H1 (cell line): Measurements from ENCODE around the gene CBLB. TPM values are rescaled to one million over a fixed set of nuclear protein-coding genes. Genes with fewer than 3 reads are reported as not detected.

ENCODE experiments used
- CTCF ChIA-PET: fragments of 300-600 bp; sonication (Branson Sonifier 250); formaldehyde crosslinking; loops from one replicate; lab custom pipeline; 2021; ENCODE audit not compliant: partially characterized antibody; lab: Charles Lee
- POLR2A ChIA-PET: fragments of 300-600 bp; sonication (Branson Sonifier 250); formaldehyde crosslinking; loops from one replicate; lab custom pipeline; 2021; ENCODE audit warnings: inconsistent platforms; ENCODE audit not compliant: partially characterized antibody; lab: Charles Lee
- DNase-seq, 2 experiments: peaks; one replicate each; pipeline versions ENCODE4 v3.0.0 to v3.0.0-alpha.2; 2010 to 2022; ENCODE audit warnings: low spot score in 2 of 2, low read depth in 1 of 2, mixed read lengths in 1 of 2
- FAIRE-seq: peaks from 2 replicates; lab custom pipeline; 2011; peaks lifted over from hg19 to GRCh38; lab: Jason Lieb, UNC
- H2AFZ ChIP-seq: 2 replicates; pipeline ENCODE4 v1.8.1; 2012; ENCODE audit warnings: low read length, inconsistent platforms
- H2AK5ac ChIP-seq: 2 replicates; pipeline ENCODE4 v1.6.1; 2013; ENCODE audit warnings: low read depth, low read length
- H2BK120ac ChIP-seq: replicated peaks from 2 replicates; pipeline ENCODE3; 2013; ENCODE audit warnings: low read depth, low read length, inconsistent platforms
- H2BK12ac ChIP-seq: 2 replicates; pipeline ENCODE4 v1.6.1; 2013; ENCODE audit warnings: low read depth, low read length
- H2BK15ac ChIP-seq: 2 replicates; pipeline ENCODE4 v1.6.1; 2013; ENCODE audit warnings: low read length
- H2BK20ac ChIP-seq: 2 replicates; pipeline ENCODE4 v1.6.1; 2013; ENCODE audit warnings: low read length
- H2BK5ac ChIP-seq: 2 replicates; pipeline ENCODE4 v1.6.1; 2013; ENCODE audit warnings: low read depth, low read length
- H3K14ac ChIP-seq: 2 replicates; pipeline ENCODE4 v1.6.1; 2013; ENCODE audit warnings: inconsistent platforms; ENCODE audit not compliant: insufficient read length
- H3K18ac ChIP-seq: 2 replicates; pipeline ENCODE4 v1.6.1; 2013; ENCODE audit warnings: low read length; ENCODE audit errors: extremely low read depth
- H3K23ac ChIP-seq: 2 replicates; pipeline ENCODE4 v1.6.1; 2013; ENCODE audit warnings: inconsistent platforms; ENCODE audit not compliant: insufficient read length
- H3K23me2 ChIP-seq: 2 replicates; pipeline ENCODE4 v1.6.1; 2013; ENCODE audit warnings: low read depth, low read length
- H3K27ac ChIP-seq: 2 replicates; pipeline ENCODE4 v1.6.1; 2011; ENCODE audit warnings: low read depth, low read length, inconsistent platforms
- H3K27me3 ChIP-seq, 4 experiments: replicated peaks in 1 of 4; 1 replicate in 1 of 4; 2 replicates in 3 of 4; pipeline versions ENCODE4 v1.6.1 to v1.8.1; 2011 to 2013; ENCODE audit warnings: low read length in 3 of 4, mild to moderate bottlenecking in 3 of 4, inconsistent platforms in 2 of 4, mixed read lengths in 2 of 4, moderate library complexity in 1 of 4; ENCODE audit not compliant: control insufficient read depth in 3 of 4, insufficient read depth in 3 of 4; ENCODE audit errors: extremely low read depth in 1 of 4
- H3K36me3 ChIP-seq, 4 experiments: 2 replicates each; pipeline versions ENCODE4 v1.6.1 to v1.8.1; 2011 to 2013; ENCODE audit warnings: mild to moderate bottlenecking in 4 of 4, low read length in 3 of 4, moderate library complexity in 2 of 4, control low read depth in 1 of 4, inconsistent platforms in 1 of 4; ENCODE audit not compliant: insufficient read depth in 4 of 4, control insufficient read depth in 2 of 4
- H3K4ac ChIP-seq: replicated peaks from 2 replicates; pipeline ENCODE3; 2013; ENCODE audit warnings: low read length, low read depth, mixed read lengths, inconsistent platforms; ENCODE audit not compliant: insufficient read length
- H3K4me1 ChIP-seq, 4 experiments: replicated peaks in 1 of 4; 1 replicate in 1 of 4; 2 replicates in 3 of 4; pipeline versions ENCODE4 v1.6.1 to v1.8.1; 2011 to 2013; ENCODE audit warnings: low read length in 3 of 4, inconsistent platforms in 2 of 4, mixed read lengths in 1 of 4; ENCODE audit not compliant: insufficient read depth in 4 of 4, control insufficient read depth in 3 of 4
- H3K4me2 ChIP-seq, 2 experiments: 2 replicates each; pipeline versions ENCODE4 v1.6.1 to v1.8.1; 2011 to 2013; ENCODE audit warnings: low read depth in 2 of 2, low read length in 2 of 2, control low read depth in 1 of 2, inconsistent platforms in 1 of 2, mild to moderate bottlenecking in 1 of 2; ENCODE audit not compliant: insufficient read depth in 1 of 2
- H3K4me3 ChIP-seq, 4 experiments: fragments of 200-600, 300-600 bp in 1 of 4; sonication (generic), shearing (Covaris generic), sonication (Bioruptor Twin) in 1 of 4; 2 replicates each; pipeline versions ENCODE4 v1.5.1 to v1.8.1; 2011 to 2016; ENCODE audit warnings: low read length in 4 of 4, low read depth in 3 of 4, control low read depth in 2 of 4, inconsistent platforms in 2 of 4, mild to moderate bottlenecking in 2 of 4, mixed read lengths in 1 of 4, moderate library complexity in 1 of 4; ENCODE audit not compliant: insufficient read depth in 2 of 4; ENCODE audit errors: extremely low read depth in 1 of 4
- H3K56ac ChIP-seq: replicated peaks from 2 replicates; pipeline ENCODE3; 2013; ENCODE audit warnings: low read depth, mild to moderate bottlenecking, mixed read lengths, low read length, inconsistent platforms; ENCODE audit not compliant: insufficient read length
- H3K79me1 ChIP-seq: 2 replicates; pipeline ENCODE4 v1.6.1; 2013; ENCODE audit warnings: low read depth, low read length, control low read depth
- H3K79me2 ChIP-seq, 2 experiments: 2 replicates each; pipeline versions ENCODE4 v1.6.1 to v1.8.1; 2012 to 2013; ENCODE audit warnings: low read length in 2 of 2, mild to moderate bottlenecking in 2 of 2, inconsistent platforms in 1 of 2; ENCODE audit not compliant: insufficient read depth in 2 of 2, control insufficient read depth in 1 of 2
- H3K9ac ChIP-seq, 4 experiments: replicated peaks in 1 of 4; 1 replicate in 1 of 4; 2 replicates in 3 of 4; pipeline versions ENCODE4 v1.6.1 to v1.8.1; 2011 to 2013; ENCODE audit warnings: low read depth in 3 of 4, low read length in 3 of 4, control low read depth in 2 of 4, mild to moderate bottlenecking in 2 of 4, moderate library complexity in 2 of 4, inconsistent platforms in 1 of 4; ENCODE audit errors: extremely low read depth in 1 of 4
- H3K9me3 ChIP-seq, 2 experiments: 2 replicates each; pipeline versions ENCODE4 v1.6.1 to v1.8.1; 2012 to 2013; ENCODE audit warnings: mild to moderate bottlenecking in 2 of 2, moderate library complexity in 2 of 2, control low read depth in 1 of 2, inconsistent platforms in 1 of 2, low read depth in 1 of 2, low read length in 1 of 2, mixed read lengths in 1 of 2; ENCODE audit not compliant: insufficient read depth in 2 of 2
- H4K20me1 ChIP-seq, 2 experiments: replicated peaks in 1 of 2; 2 replicates each; pipeline versions ENCODE3 to v1.8.1; 2011 to 2013; ENCODE audit warnings: inconsistent platforms in 2 of 2, low read length in 2 of 2, mild to moderate bottlenecking in 1 of 2; ENCODE audit not compliant: insufficient read depth in 2 of 2, control insufficient read depth in 1 of 2
- H4K5ac ChIP-seq: 2 replicates; pipeline ENCODE4 v1.6.1; 2013; ENCODE audit warnings: low read length, low read depth, mixed read lengths, inconsistent platforms; ENCODE audit not compliant: insufficient read length
- H4K8ac ChIP-seq: 2 replicates; pipeline ENCODE4 v1.8.0; 2013; ENCODE audit warnings: mild to moderate bottlenecking, moderate library complexity, low read length, inconsistent platforms; ENCODE audit not compliant: insufficient read depth; ENCODE audit errors: extremely low read depth
- H4K91ac ChIP-seq: replicated peaks from 2 replicates; pipeline ENCODE3; 2013; ENCODE audit warnings: low read length, mixed read lengths, inconsistent platforms; ENCODE audit not compliant: insufficient read length
- ZNF274 ChIP-seq: IDR thresholded peaks from 2 replicates; pipeline ENCODE4 v1.7.0; 2012; ENCODE audit warnings: low read length, borderline replicate concordance; ENCODE audit errors: extremely low read depth
- polyA plus RNA-seq, 7 experiments: library from polyadenylated mRNA; depleted of rRNA in 3 of 7; stranded (reverse) in 5 of 7; unstranded in 2 of 7; fragments of >200 nt in 5 of 7; fragments of 200-250 nt in 2 of 7; gene quantifications; 1 replicate in 5 of 7; 2 replicates in 1 of 7; 4 replicates in 1 of 7; pipeline versions ENCODE4 v1.2.1 to v1.2.3, GENCODE V29; 2011 to 2013; ENCODE audit warnings: missing spikeins in 2 of 7, mixed read lengths in 2 of 7
- total RNA-seq: library from RNA; stranded (reverse); fragmentation: NEBNext Ultra II Directional; extraction: Animal tissue kit (Norgen Biotek cat#: 25700); gene quantifications from 2 replicates; pipeline ENCODE4 v1.2.1, GENCODE V29; 2021

The CBLB gene
- total and polyA plus RNA-seq, 2 of the 8 experiments (the other 6 are each of a cell fraction or from before 2014, with no cell fraction given): 14.5 to 26.0 TPM

GRCh38 chr3:105765308-105765639, 103.5 kb downstream of the CBLB start:
- Histone ChIP-seq H2BK12ac (no peak overlapping the region), H3K4me2 (no peak overlapping the region), H3K4ac (no peak overlapping the region), H3K27me3 (no peaks in the 10 kb centered on the region), H3K27ac (no peak overlapping the region), H3K14ac (no peak overlapping the region), H2BK120ac (no peak overlapping the region), H2BK5ac (no peak overlapping the region), H4K91ac (no peak overlapping the region), H4K5ac (no peak overlapping the region), H3K18ac (no peak overlapping the region), H3K23me2 (no peaks in the 10 kb centered on the region), H4K8ac (no peak overlapping the region), H4K20me1 (no peaks in the 10 kb centered on the region), H3K56ac (no peak overlapping the region), H3K4me3 (no peak overlapping the region), H2AFZ (no peak overlapping the region), H3K23ac (no peak overlapping the region), H3K9ac (no peak overlapping the region), H3K4me1 (peaks cover 0 to 3% (median 1%) of the 10 kb centered on the region in 4 experiments; a peak in 2 of 7 replicates), H2BK20ac (no peak overlapping the region), H3K79me2 (peaks cover 0 to 9% of the 10 kb centered on the region in 2 experiments; a peak in 1 of 4 replicates), H3K9me3 (peaks cover 14 to 17% of the 10 kb centered on the region in 2 experiments), H2BK15ac (no peak overlapping the region), H3K36me3 (peaks cover 0 to 21% (median 0%) of the 10 kb centered on the region in 4 experiments; a peak in 4 of 8 replicates), H3K79me1 (no peaks in the 10 kb centered on the region), H2AK5ac (no peak overlapping the region)
- ChIA-PET POLR2A (no interaction called here), CTCF (no interaction called here)
- no peak for TF ChIP-seq ZNF274
- no peak for DNase-seq
- no peak for FAIRE-seq
